Activated CD4-positive, alpha-beta T cell treated with anti-CD3 and anti-CD28 coated beads for 1 hour (primary cell): ENCODE results near the gene OSBPL10.
A peak's percentile ranks its signal among the peaks of the same experiment; 100 is the strongest.
"Not testable (repeated sequence)": the region's sequence is repeated elsewhere in the genome, so short reads cannot be mapped to it uniquely, and the experiment has no call there.

Source experiments
- DNase-seq: peaks from one replicate; pipeline ENCODE4 v3.0.0-alpha.2; 2020

Gene OSBPL10, protein sequence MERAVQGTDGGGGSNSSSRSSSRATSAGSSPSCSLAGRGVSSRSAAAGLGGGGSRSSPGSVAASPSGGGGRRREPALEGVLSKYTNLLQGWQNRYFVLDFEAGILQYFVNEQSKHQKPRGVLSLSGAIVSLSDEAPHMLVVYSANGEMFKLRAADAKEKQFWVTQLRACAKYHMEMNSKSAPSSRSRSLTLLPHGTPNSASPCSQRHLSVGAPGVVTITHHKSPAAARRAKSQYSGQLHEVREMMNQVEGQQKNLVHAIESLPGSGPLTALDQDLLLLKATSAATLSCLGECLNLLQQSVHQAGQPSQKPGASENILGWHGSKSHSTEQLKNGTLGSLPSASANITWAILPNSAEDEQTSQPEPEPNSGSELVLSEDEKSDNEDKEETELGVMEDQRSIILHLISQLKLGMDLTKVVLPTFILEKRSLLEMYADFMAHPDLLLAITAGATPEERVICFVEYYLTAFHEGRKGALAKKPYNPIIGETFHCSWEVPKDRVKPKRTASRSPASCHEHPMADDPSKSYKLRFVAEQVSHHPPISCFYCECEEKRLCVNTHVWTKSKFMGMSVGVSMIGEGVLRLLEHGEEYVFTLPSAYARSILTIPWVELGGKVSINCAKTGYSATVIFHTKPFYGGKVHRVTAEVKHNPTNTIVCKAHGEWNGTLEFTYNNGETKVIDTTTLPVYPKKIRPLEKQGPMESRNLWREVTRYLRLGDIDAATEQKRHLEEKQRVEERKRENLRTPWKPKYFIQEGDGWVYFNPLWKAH

GRCh38 chr3:31981206-31982181 is at the start of gene OSBPL10, which contains the start of gene ZNF860:
OSBPL10 (minus strand) TSS chr3:31981262; CDS start chr3:31981179, 83 bp downstream.
ZNF860 (plus strand) TSS chr3:31981750; CDS start chr3:31989080, 7,330 bp downstream.
- peak; percentile 7 for DNase-seq

- no peak for DNase-seq
Observed at GRCh38 chr3:32026593-32026992, 45.5 kb upstream of the OSBPL10 start.

DNA sequence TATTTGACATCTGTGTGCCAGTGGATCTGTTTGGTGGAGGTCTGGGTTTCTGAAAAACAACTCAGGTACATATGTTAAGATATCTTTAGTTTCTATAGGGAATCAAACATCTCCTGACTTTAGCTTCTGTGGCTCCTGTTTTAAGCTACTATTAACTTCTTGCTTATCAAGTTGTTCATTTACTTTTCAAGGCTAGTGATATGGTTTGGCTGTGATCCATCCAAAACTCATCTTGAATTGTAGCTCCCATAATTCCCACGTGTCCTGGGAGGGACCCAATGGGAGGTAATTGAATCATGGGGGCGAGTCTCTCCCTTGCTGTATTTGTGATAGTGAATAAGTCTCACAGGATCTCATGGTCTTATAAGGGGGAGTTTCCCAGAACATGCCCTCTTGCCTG is 41.9 kb upstream of the OSBPL10 start:
- no peak for DNase-seq

DNA sequence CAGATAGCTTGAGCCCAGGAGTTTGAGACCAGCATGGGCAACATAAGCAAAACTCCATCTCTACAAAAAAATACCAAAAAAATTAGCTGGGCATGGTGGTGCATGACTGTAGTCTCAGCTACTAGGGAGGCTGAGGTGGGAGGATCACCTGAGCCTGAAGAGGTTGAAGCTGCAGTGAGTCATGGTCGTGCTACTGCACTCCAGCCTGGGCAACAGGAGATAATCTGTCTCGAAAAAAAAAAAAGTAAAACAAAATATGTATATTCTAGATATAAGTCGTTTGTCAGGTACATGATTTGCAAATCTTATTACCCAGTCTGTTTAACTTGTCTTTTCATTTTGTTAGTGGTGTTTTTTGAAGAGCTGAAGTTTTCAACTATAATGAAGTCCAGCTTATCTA is 40.7 kb upstream of the OSBPL10 start:
- DNase-seq = no peak

GRCh38 chr3:32021155-32021554 is 40.1 kb upstream of the OSBPL10 start:
- DNase-seq = no peak

- DNase-seq = no peak
Observed at GRCh38 chr3:32018757-32019564, 37.9 kb upstream of the OSBPL10 start.

DNA sequence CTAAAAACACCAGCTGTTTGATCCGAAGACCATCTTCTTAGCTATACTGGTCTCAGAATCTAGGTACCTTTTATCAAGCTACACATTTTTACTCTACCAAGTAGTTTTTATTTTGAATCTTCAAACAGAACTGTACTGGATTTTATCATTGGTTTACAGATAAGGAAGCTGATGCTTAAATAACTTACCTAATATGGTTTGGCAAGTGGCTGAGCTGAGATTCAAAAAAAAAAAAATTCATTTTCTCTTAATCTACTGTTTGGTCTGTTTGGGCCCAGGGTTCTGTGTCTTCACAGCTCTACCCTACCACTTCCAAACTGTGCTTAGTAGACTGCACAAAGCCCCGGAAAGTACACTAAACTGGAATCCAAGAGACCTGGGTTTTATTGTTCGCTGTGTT is 36.2 kb upstream of the OSBPL10 start:
- DNase-seq = no peak

GRCh38 chr3:32015638-32016037 is 34.6 kb upstream of the OSBPL10 start:
- DNase-seq = not testable (repeated sequence)

- DNase-seq = not testable (repeated sequence)
Observed at GRCh38 chr3:32010699-32011098, 29.6 kb upstream of the OSBPL10 start.

DNA sequence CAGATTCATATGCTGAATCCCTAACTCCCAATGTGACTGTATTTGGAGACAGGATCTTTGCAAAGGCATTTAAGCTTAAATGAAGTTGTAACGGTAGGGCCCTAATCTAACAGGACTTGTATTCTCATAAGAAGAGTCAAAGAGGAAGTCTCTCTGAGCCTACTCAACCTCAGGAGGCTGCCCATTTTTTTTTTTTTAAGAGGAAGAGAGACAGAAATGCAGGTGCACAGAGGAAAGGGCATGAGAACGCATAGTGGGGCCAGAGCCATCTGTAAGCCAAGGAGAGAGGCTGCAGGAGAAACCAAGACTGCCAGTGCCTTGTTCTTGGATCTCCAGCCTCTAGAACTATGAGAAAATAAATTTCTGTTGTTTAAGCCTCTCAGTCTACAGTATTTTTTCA is 28.9 kb upstream of the OSBPL10 start:
- no peak for DNase-seq

DNA sequence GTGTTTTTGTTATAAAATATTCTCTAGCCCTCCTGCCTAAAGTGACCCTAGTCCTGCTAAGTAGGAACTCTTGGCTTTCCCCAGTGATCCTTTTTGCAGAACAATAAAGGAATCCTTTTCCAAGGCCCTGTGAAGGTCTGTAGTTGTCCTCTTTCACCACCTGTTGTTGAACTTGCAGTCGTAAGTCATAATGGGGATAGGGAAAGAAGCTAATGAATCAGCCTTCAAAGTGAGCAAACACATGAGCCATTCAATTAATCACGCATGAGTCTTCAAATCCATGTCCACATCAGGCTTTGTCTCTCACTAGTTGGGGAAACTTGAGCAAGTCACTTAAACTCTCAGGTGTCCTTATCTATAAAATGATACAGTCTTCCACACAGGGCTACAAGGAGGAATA is 28.0 kb upstream of the OSBPL10 start:
- no peak for DNase-seq

DNA sequence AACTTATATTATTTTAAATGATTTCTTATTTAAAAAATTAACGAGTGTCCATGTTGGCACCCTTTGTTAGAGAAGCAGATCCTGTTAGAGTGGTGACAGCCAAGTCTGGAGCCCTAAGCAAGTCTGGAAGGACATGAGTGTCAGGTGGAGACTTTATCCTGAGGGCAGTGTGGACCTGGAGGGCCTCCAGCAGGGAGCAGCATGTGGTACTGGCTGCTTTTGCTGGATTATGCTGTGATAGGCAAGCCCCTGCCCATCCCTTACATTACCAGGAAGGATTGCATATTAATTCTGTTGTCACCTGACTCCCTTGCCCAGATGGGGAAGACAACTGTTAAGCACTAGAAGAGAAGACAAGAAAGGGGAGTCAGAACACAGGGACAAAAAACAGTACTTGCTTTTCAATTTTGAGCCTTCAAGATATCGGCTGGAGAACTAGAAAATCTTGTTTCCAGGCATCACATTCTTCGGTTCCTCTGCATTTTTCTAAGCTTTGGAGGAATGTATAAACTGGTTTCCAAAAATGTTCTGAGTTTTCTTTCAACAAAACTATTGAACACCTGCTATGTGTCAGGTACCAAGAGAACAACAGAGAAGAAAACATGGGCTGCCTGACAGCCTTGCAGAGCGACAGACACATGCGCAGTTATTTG is 23.2 kb upstream of the OSBPL10 start:
- no peak for DNase-seq

DNA sequence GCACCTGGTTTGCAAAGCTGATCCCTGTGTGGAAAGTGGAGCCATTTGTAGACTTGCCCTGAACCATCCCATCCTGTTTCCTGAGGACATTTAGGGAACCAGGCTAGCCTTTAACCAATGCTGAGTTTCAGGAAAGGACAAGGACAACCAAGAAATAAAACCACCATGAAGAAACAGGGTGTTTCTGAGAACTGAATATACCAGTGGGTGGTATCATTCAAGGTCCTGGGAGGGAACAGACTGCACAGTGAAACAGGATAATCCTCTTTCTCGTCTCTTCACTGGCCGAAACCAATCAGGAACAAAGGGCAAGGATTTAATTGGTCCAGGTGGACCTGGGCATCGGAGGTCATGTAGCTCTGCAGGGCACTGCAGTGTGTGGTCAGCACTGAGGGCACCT is 22.3 kb upstream of the OSBPL10 start:
- no peak for DNase-seq

GRCh38 chr3:32002561-32003368 is 21.7 kb upstream of the OSBPL10 start:
- no peak for DNase-seq

DNA sequence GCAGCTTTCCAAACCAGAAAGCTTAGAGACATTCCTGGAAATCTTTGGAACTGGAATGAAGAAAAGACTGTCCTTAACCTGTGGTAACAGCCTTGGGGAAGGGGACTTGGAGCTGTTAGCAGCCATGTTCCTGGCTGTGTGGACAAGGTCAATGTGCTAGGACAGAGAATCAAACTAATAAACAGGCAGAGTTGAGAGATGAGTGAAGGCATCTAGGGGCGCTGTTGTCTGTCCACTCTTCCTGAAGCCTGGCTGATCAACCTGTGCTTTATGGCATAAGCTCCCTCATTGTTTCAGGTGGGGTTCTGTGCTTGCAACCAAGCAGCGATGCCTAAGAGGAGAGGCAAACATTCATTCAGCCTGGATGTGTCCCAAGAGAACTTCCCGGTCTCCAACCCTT is 19.8 kb upstream of the OSBPL10 start:
- DNase-seq = no peak

- DNase-seq = no peak
Observed at GRCh38 chr3:31999907-32000439, 18.9 kb upstream of the OSBPL10 start.

GRCh38 chr3:31997500-31997899 is 16.4 kb upstream of the OSBPL10 start:
- no peak for DNase-seq

DNA sequence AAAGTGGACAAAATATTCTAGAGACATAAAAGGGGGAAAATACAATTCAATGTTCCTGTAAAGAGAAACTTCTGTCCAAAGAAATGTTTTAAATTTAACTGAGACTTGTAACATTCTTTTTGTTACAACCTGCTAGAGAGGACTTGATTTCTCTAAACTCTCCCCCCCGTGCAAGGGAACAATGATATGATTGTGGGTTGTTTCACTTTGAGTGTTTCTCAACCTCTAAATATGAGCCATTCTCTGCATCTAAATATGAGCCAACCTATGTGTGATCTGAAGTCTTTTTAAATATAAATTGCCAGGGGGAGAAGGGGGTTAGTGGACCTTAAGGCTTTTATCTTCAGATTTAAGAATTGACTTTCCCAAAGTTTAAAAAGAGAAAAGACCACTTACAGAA is 15.1 kb upstream of the OSBPL10 start:
- DNase-seq = no peak

- not testable (repeated sequence) for DNase-seq
Observed at GRCh38 chr3:31995026-31995425, 14.0 kb upstream of the OSBPL10 start.

DNA sequence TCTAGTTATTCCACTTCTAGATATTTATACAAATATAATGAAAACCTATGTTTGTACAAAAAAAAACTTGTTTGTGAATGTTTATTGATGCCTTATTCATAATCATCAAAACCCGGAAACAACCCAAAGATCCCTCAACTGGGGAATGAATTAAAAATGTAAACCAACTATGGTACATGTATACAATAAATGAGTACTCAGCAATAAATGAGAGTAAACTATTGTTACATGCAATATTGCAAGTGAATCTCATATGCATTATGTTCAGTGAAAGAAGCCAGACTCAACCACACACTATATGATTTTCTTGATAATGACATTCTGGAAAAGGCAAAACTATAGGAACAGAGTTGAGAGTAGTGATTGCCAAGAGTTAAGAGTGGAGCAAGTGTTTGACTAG is 12.8 kb upstream of the OSBPL10 start:
- no peak for DNase-seq
